Left lung (tissue), 10 donors: ENCODE data around the gene NRXN2. TPM values are rescaled to one million over a fixed set of nuclear protein-coding genes. Genes with fewer than 3 reads are reported as not detected.

Experiments used
- ATAC-seq: fragments of 200-7000 bp; cut with Tn5 transposase; one replicate; pipeline ENCODE4 v1.9.1; 2020; ENCODE audit warnings: moderate library complexity
- DNase-seq, 4 donors: peaks; one replicate each; pipeline ENCODE4 v3.0.0-alpha.2; 2013 to 2020
- H3K27ac ChIP-seq, 2 donors: fragments of 200-600 bp; sonication (generic) in 1 of 2; one replicate each; pipeline versions ENCODE4 v1.5.0 to v1.8.0; 2020 to 2021
- H3K27me3 ChIP-seq, 2 donors: fragments of 200-600 bp; sonication (generic) in 1 of 2; one replicate each; pipeline versions ENCODE4 v1.5.0 to v1.8.0; 2020 to 2021
- H3K36me3 ChIP-seq, 2 donors: fragments of 200-600 bp; sonication (generic) in 1 of 2; one replicate each; pipeline versions ENCODE4 v1.5.0 to v1.8.0; 2020 to 2021
- H3K4me1 ChIP-seq, 2 donors: fragments of 200-600 bp; one replicate each; pipeline ENCODE4 v1.8.0; 2021
- H3K4me3 ChIP-seq, 2 donors: fragments of 200-600 bp; sonication (generic) in 1 of 2; one replicate each; pipeline versions ENCODE4 v1.5.0 to v1.8.0; 2020 to 2021; ENCODE audit warnings: mild to moderate bottlenecking in 1 of 2
- H3K9me3 ChIP-seq, 2 donors: fragments of 200-600 bp; sonication (generic) in 1 of 2; one replicate each; pipeline versions ENCODE4 v1.5.0 to v1.8.0; 2020 to 2021
- CTCF ChIP-seq, 2 donors: fragments of 200-600 bp; sonication (generic) in 1 of 2; IDR thresholded peaks; one replicate each; pipeline versions ENCODE4 v1.5.0 to v1.8.0; 2021; ENCODE audit warnings: antibody characterized with exemption in 2 of 2
- intact Hi-C, 2 donors: fragments of 100-400 bp; cut with DNase I; formaldehyde crosslinking; loops; one replicate each; pipeline versions ENCODE4 v1.11.2 to v1.14.2; 2022
- polyA plus RNA-seq, 6 donors: library from polyadenylated mRNA; unstranded; fragments of 120-200 nt; gene quantifications; one replicate each; pipeline ENCODE4 v1.2.1, GENCODE V29; 2013; ENCODE audit not compliant: insufficient read length in 6 of 6
- total RNA-seq, 2 donors: library from RNA; stranded (reverse); fragmentation: NEBNext Ultra II Directional; extraction: Animal tissue kit (Norgen Biotek cat#: 25700); gene quantifications; one replicate each; pipeline ENCODE4 v1.2.1, GENCODE V29; 2021
- donor health status: DM: no; HTN: yes; CAD: no.
- donor health status: DM: no; HTN: no; CAD: no.

The NRXN2 gene
- total and polyA plus RNA-seq, 8 donors: 3.5 to 15.0 (median 10.4) TPM

GRCh38 chr11:64687204-64687603, 35.8 kb downstream of the NRXN2 start:
- intact Hi-C loops: no loop called here
- no peak for TF ChIP-seq CTCF (IDR thresholded peaks at IDR 0.05)
- no peak overlapping the region for H3K27ac ChIP-seq
- ATAC-seq (no peak), DNase-seq (no peak)
- H3K9me3 ChIP-seq: no peaks in the 10 kb centered on the region
- no peak overlapping the region for H3K4me3 ChIP-seq
- H3K36me3 ChIP-seq: no peaks in the 10 kb centered on the region
- peaks cover 0 to 15% of the 10 kb centered on the region in 2 donors for H3K4me1 ChIP-seq
- peaks cover 0 to 4% of the 10 kb centered on the region in 2 donors for H3K27me3 ChIP-seq

GRCh38 chr11:64686466-64687170, 36.4 kb downstream of the NRXN2 start:
- intact Hi-C loops: no loop called here

GRCh38 chr11:64685536-64685935, 37.5 kb downstream of the NRXN2 start:
- H3K4me3 ChIP-seq: no peak overlapping the region
- no peak overlapping the region for H3K27ac ChIP-seq
- DNase-seq (no peak), ATAC-seq (no peak)
- H3K27me3 ChIP-seq: no peaks in the 10 kb centered on the region
- H3K36me3 ChIP-seq: no peaks in the 10 kb centered on the region
- peaks cover 0 to 15% of the 10 kb centered on the region in 2 donors for H3K4me1 ChIP-seq
- intact Hi-C loops: no loop called here
- TF ChIP-seq CTCF (IDR thresholded peaks at IDR 0.05): no peak
- no peaks in the 10 kb centered on the region for H3K9me3 ChIP-seq

More at GRCh38 chr11:64686466-64687170, 36.4 kb downstream of the NRXN2 start:
- ATAC-seq (no peak), DNase-seq (no peak)
- Histone ChIP-seq H3K27me3 (no peaks in the 10 kb centered on the region), H3K9me3 (no peaks in the 10 kb centered on the region), H3K36me3 (no peaks in the 10 kb centered on the region), H3K27ac (no peak overlapping the region), H3K4me3 (no peak overlapping the region), H3K4me1 (peaks cover 0 to 15% of the 10 kb centered on the region in 2 donors)
- TF ChIP-seq CTCF (IDR thresholded peaks at IDR 0.05): no peak

- intact Hi-C loops: no loop called here
- Histone ChIP-seq H3K4me3 (no peak overlapping the region), H3K9me3 (no peaks in the 10 kb centered on the region), H3K27me3 (no peaks in the 10 kb centered on the region), H3K27ac (no peak overlapping the region), H3K36me3 (no peaks in the 10 kb centered on the region), H3K4me1 (peaks cover 0 to 15% of the 10 kb centered on the region in 2 donors)
- TF ChIP-seq CTCF (IDR thresholded peaks at IDR 0.05): no peak
- DNase-seq: no peak
- no peak for ATAC-seq
These were observed 38.6 kb downstream of the NRXN2 start for GRCh38 chr11:64684357-64684756.

GRCh38 chr11:64681171-64681570, 41.8 kb downstream of the NRXN2 start:
- Histone ChIP-seq H3K4me3 (no peak overlapping the region), H3K27me3 (peaks cover 0 to 11% of the 10 kb centered on the region in 2 donors), H3K9me3 (no peaks in the 10 kb centered on the region), H3K27ac (no peak overlapping the region), H3K36me3 (no peaks in the 10 kb centered on the region), H3K4me1 (no peaks in the 10 kb centered on the region)
- intact Hi-C loops: no loop called here
- ATAC-seq (no peak), DNase-seq (no peak)
- TF ChIP-seq CTCF (IDR thresholded peaks at IDR 0.05): no peak
